Measurements from ENCODE around the gene HOXC10. TPM values are rescaled to one million over a fixed set of nuclear protein-coding genes. Genes with fewer than 3 reads are reported as not detected.
A peak's percentile ranks its signal among the peaks of the same experiment; 100 is the strongest.

The HOXC10 gene
- total and polyA plus RNA-seq, 2 donors (not counting 1 experiment from before 2014, with no cell fraction given): not detected

- intact Hi-C loops (cut with micrococcal nuclease): loop anchor here (5.0 kb wide), 1 partner anchor 48 kb away; the partner anchor contains the start of gene HOXC10
- Histone ChIP-seq H3K79me2 (ENCODE audit: control insufficient read depth, insufficient read depth, low read length) (no peaks in the 10 kb centered on the region), H3K4me1 (ENCODE audit: control insufficient read depth in 2 of 2, insufficient read depth in 2 of 2, low read length in 2 of 2) (peaks cover 10 to 25% of the 10 kb centered on the region in 2 donors), H3K9me3 (ENCODE audit: control extremely low read depth in 1 of 3, control insufficient read depth in 2 of 3, insufficient read depth in 1 of 3, low read length in 2 of 3) (peaks cover 0 to 49% (median 2%) of the 10 kb centered on the region in 3 donors), H3K4me2 (replicated peaks; ENCODE audit: low read depth, low read length, poor library complexity, severe bottlenecking) (peak overlapping the region; percentile 39), H2AFZ (ENCODE audit: insufficient read depth, low read depth, low read length, poor library complexity, severe bottlenecking) (no peak overlapping the region), H3K9ac (ENCODE audit: low read length) (no peak overlapping the region), H4K20me1 (ENCODE audit: control insufficient read depth, insufficient read depth, low read length, poor library complexity, severe bottlenecking) (no peaks in the 10 kb centered on the region), H3K36me3 (replicated peaks in 1 of 2; ENCODE audit: control extremely low read depth in 1 of 2, control insufficient read depth in 1 of 2, extremely low read depth in 1 of 2, insufficient read depth in 2 of 2, low read length in 1 of 2) (no peaks in the 10 kb centered on the region), H3K27me3 (replicated peaks in 1 of 4; ENCODE audit: control extremely low read depth in 1 of 4, control insufficient read depth in 3 of 4, insufficient read depth in 4 of 4, low read length in 3 of 4) (peaks cover 0 to 84% (median 74%) of the 10 kb centered on the region in 4 experiments), H3K4me3 (ENCODE audit: control extremely low read depth in 1 of 5, extremely low read depth in 1 of 5, insufficient read depth in 1 of 5, low read depth in 2 of 5, low read length in 4 of 5) (no peak overlapping the region), H3K27ac (ENCODE audit: low read length in 2 of 2) (no peak overlapping the region)
- ATAC-seq (ENCODE audit: low read depth) (no peak), DNase-seq (peak; percentile 39)
- TF ChIP-seq EZH2 (IDR thresholded peaks at IDR 0.05; ENCODE audit: borderline replicate concordance, insufficient read depth, low read depth, low read length, poor library complexity, severe bottlenecking): no peak
- no peak for TF ChIP-seq CTCF (IDR thresholded peaks at IDR 0.05)
- no peaks in the 10 kb centered on the region for H3K9me3 Mint-ChIP-seq (ENCODE audit: insufficient read depth)
- peaks cover 77% of the 10 kb centered on the region for H3K27me3 Mint-ChIP-seq
- H3K4me3 Mint-ChIP-seq: no peak overlapping the region
- POLR2A ChIA-PET: no interaction called here
- H3K27ac Mint-ChIP-seq: no peak overlapping the region
- CTCF ChIA-PET: no interaction called here
- H3K4me1 Mint-ChIP-seq: peaks cover 10% of the 10 kb centered on the region
- 16% methylated on average over 86 of the region's 91 CpGs for WGBS (ENCODE audit: insufficient coverage)
These were observed 45.5 kb upstream of the HOXC10 start for GRCh38 chr12:53939141-53940108.
